Measurements from ENCODE around the gene TSPAN18.

DNA sequence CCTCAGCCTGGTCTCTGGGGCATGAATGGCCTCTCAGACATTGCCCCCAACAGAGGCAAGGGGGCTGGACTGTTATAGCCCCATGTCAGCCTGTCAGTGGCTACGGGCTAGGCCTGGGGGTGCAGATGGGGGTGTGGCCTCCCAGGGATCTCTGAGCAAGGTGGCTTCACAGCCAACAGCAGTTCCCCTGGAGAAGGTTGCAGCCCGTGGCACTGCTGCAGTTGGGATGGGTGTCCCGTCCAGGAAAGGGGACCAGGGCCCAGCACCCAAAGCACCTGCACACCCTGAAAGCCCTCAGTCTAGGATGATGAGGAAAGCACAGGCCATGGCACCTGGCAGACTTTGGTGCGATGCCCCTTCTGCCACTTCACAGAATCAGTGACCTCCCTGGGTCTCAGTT, 122.7 kb downstream of the TSPAN18 start:
- TF ChIP-seq, protein P1, sequence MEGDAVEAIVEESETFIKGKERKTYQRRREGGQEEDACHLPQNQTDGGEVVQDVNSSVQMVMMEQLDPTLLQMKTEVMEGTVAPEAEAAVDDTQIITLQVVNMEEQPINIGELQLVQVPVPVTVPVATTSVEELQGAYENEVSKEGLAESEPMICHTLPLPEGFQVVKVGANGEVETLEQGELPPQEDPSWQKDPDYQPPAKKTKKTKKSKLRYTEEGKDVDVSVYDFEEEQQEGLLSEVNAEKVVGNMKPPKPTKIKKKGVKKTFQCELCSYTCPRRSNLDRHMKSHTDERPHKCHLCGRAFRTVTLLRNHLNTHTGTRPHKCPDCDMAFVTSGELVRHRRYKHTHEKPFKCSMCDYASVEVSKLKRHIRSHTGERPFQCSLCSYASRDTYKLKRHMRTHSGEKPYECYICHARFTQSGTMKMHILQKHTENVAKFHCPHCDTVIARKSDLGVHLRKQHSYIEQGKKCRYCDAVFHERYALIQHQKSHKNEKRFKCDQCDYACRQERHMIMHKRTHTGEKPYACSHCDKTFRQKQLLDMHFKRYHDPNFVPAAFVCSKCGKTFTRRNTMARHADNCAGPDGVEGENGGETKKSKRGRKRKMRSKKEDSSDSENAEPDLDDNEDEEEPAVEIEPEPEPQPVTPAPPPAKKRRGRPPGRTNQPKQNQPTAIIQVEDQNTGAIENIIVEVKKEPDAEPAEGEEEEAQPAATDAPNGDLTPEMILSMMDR (IDR thresholded peaks at IDR 0.05) = no peak
- no peak for TF ChIP-seq POLR2AphosphoS5 (IDR thresholded peaks at IDR 0.05)
- TF ChIP-seq POLR2A (IDR thresholded peaks at IDR 0.05) = no peak
- TF ChIP-seq EP300 (IDR thresholded peaks at IDR 0.05) = no peak

Data from gastroesophageal sphincter (tissue), 3 donors.